A204.1 (cell line): ENCODE measurements around the gene ZNHIT6.

Source experiments
- FAIRE-seq: peaks from 2 replicates; lab custom pipeline; 2012; peaks lifted over from hg19 to GRCh38; lab: Jason Lieb, UNC

Gene ZNHIT6

DNA sequence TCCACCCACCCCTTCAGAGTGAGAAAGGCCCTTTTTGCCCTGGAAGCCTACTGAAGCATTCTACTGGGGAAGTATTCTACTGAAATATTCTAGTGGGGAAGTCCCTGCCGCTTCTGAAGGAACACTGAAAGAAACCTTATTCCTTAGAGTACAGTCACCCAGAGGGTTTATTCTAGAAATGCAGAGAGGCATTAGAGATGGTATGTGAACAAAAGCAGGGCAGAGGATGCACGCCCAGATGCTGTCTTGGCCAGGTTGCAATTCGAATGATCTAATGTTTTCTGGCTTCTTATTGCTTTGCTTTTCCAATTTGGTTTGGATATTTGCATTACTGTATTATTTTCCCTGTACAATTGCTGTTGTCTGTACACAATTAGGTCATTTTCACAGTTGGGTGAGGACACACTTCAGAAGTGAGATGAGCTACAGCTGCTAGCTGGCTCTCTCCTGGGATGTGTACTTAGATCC is 90.6 kb downstream of the ZNHIT6 start:
- no peak for FAIRE-seq

DNA sequence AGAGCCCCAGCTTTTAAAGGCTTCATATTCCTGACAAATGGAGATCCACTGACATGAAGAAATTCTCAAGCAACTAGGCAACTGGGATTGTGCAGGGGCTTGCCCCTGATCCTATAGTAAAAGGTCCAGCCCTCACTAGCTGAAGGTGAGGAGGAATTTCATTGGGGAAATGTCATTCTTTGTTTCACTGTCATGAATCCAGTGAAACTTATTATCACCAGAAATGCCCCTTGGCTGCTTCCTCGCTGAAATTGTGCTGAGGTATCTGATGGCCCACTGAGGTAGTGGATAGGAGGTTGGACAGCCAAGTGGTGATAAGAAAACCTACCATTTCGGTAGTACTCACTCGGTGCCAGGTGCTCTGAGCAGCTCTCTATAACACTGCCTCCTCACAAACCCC is 91.5 kb downstream of the ZNHIT6 start:
- FAIRE-seq = no peak

- no peak for FAIRE-seq
These were observed 91.9 kb downstream of the ZNHIT6 start for GRCh38 chr1:85616364-85616705.

DNA sequence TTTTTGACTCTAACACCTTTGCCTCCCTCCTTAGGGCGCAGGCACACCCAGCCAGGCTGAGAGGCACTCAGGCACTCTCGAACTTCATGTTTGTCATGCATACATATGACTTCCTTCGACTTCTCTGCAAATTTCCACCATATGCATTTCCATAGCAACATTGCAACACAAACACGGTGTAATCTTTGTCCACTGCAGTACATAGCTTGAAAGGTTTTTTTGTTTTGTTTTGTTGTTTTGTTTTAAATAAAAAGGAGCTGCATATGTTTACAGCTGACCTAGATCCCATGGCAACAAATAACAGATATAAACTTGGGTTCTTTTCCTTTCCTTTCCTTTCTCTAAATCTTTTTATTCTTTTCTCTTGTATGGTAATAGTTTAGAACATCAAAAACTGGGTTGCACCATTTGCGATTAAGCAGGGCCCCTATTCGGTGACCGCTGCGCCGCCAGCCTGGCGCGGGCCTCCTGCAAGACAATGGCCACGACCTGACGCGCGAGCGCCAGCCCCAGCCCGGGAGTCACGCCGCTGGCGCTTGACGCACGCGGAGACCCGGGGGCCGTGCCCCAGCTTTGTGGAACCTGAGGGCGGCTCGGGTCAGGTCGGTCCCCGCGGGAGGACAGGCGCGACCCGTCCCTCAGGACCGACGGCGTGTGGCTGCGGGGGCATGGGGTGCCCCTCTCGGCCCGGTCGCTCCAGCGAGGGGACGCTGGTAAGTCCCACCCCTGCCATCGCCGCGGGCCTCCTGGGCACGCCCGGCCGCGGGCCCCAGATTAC is 92.5 kb downstream of the ZNHIT6 start:
- no peak for FAIRE-seq

DNA sequence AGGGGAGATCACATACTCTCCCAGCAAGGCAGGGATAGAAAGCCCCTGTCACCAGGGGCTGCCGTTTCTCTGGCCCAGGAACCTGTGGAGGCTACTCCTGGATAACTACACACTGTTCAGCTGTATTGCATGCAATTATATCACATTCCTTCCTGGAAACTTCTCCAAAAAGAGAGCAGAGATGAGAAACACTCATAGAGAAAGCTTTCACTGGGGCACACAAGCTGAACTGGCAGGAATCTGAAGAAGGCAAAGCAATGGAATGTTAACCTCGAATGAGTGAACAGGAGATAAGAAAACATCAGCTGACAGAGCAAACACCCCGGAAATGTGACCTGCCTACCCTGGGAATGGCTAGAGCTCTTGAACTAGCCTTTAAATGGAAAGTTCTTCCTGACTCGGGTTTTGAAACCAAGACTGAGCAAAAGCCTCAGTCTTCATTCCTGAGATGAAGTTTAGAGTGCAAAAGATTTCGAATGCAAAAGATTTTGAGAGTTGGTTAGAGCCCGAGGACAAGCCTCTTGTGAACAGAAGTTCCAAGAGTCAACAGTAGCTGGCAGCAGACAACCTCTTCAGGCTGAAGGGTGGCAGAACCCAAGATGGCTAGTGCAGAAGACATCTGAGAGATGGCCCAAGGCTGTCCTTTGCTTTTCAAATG is 95.4 kb downstream of the ZNHIT6 start:
- no peak for FAIRE-seq

DNA sequence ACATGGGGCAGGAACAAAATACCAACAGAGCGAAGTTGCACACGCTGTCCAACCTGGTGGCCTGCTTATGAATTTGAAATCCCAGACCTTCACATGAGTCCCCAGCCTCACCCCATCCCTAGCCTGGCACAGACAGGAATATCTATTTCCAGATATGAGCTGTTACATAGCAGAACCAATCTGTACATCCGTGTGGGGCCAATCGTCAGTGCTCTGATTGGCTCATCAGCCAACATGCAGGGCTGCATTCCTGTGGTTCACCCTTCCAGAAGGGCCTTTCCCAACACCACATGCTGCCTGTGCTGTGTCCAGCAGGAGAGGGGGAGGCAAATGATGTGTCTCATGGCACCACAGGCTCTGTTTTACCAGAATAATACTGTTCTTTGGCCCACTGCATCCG is 96.4 kb downstream of the ZNHIT6 start:
- FAIRE-seq = no peak

GRCh38 chr1:85611425-85611824 is 96.8 kb downstream of the ZNHIT6 start:
- no peak for FAIRE-seq

GRCh38 chr1:85609976-85610375 is 98.3 kb downstream of the ZNHIT6 start:
- no peak for FAIRE-seq

DNA sequence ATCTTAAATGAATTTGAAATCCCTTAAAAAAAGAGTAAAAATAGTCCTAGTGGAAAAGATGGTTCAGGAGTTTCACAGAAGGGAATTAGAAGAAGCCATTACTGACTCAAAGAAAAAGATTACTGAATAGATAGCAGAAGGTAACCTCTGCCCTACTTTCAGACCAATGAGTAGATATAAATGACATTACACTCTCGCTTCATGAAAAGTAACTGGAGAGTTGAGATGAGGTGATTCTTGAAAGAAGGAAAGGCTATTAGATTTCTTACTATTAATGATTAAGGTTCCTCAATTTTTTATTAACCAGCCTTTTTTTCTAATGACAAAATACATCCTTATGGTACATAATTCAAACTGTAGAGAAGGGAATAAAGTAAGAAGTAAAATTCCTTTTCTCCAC is 99.4 kb downstream of the ZNHIT6 start:
- no peak for FAIRE-seq

DNA sequence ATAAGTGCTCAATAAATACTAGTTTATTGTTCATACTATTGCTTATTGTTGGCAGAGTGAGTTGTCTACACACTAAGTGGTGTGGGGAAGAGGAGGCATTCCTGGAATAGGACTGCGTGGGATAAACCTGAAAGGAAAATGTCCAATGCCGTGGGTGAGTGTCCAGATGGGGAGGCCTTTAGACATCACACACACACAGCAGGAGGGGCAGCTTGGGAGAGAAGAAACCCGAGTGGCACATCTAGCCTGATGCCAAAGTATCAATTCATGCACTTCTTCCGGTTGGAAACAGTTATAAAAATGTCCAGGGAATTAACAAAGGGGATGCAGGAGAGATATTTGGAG is 100.3 kb downstream of the ZNHIT6 start:
- no peak for FAIRE-seq

GRCh38 chr1:85607126-85607920 is 100.9 kb downstream of the ZNHIT6 start:
- FAIRE-seq = no peak

- FAIRE-seq = no peak
These were observed 101.8 kb downstream of the ZNHIT6 start for GRCh38 chr1:85606414-85606800.

DNA sequence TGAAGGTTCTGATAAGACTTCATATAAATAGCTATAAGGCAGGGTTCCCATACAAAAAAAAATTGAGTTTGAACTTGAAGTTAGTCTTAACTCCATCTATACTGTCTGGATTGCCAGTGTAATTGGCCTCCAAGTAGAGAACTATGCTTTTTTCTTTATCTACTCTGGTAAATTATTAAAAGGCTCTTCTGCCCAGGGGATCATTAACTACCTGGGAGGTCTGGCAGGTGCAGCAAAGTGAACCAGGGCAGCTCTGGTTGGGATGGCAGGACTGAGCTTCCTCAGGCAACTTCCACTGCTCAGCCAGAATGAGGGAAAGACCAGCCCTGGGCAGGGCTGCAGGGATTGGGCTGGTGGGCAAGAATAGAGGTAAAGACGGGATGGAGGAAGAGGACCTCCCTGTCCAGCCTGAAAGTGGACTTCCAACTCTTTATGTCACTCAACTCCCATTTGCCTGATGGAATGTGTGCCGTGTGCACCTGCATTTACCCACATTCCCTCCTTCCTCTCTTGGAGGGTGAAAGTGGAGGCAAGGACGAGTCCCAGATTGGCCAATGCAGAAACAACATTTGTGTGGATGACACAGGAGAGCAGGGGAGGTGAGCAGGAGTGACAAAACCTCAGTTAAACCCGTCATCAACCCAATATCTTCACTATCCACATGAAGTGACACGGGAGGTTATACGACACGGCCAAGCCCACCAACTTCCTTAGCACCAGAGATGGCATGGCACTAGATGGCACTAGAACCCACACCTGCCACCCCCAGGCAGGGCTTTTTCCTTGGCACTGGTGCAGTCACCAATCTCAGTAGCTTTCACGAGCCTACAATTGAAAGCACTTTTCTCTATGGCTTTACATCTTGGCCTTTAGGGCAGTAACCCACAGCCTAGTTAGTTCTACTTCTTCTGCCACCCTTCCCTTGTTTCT is 102.5 kb downstream of the ZNHIT6 start:
- FAIRE-seq = no peak

- FAIRE-seq = no peak
These were observed 103.8 kb downstream of the ZNHIT6 start for GRCh38 chr1:85604298-85604997.

DNA sequence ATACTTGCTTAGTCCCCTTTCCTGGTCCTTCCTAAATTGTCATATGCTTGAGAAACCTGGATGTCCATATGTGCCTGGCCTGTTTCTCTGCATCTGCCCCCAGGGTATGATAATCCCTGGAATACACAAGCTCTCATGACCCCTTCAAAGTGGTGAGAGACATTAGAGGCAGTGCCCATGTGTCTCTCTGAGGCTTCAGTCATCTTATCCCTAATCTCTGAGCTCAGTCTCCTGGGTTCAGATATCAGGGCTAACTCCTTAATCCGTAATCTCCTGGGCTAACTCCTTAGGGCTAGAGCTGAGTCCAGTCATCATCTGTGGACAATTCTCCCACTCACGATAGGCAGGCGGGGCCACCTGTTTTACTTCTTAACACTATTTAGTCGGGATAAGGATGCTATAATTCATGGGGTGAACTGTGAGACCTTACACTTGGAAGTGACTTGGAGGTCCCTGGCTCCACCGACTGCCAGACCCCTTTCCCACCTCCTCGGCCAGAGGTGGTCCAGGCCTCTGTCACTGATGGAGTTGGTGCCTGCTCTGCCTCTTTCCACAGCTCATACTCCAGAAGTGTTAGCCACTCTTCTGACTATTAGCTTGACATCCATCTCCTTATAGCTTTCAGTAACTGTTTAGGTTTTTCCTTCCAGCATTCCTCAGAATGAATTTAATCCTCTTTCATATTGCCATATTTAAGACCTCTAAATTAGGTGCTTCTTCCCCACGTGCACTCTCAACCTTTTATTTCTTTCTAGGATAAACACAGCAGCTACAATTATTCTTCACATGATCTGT is 105.0 kb downstream of the ZNHIT6 start:
- FAIRE-seq = no peak

DNA sequence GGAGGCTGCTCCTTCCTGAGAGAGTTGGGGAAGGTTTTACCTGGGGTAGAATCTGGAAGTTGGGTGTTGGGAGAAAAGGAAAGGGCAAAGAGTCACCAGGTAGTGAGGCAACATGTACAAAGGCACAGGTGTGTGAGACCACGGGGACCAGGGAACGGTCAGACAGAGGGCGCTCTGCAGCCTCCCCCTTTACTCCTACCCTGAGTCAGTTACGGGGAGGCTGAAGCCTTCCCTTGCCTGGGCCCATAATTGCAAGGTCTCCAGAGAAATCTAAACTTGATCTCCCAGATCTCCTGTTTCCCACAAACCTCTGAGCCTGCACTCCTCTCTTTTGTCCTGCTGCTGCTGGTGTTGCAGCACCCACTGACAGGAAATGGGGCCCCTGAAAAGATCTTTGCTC is 105.7 kb downstream of the ZNHIT6 start:
- no peak for FAIRE-seq

DNA sequence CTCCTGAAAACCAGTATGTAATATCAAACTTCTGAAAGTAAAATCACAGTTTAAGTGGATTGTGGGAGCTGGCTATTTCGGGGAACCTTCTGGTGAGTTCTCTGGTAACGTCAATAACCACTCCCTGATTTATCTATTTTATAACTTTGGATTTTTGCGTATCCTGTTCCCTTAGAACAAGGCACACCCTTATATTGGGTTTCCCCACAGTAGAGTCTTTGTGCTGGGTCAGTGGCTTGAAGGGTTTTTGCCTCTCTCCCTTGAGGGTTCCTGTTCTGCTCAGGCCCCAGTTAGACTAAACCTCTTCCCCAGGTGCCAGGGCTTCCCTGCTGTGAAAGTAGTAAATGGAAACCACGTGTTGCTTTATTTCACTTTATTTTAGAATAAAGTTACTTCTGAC is 106.3 kb downstream of the ZNHIT6 start:
- no peak for FAIRE-seq

GRCh38 chr1:85599681-85600080 is 108.6 kb downstream of the ZNHIT6 start:
- no peak for FAIRE-seq
